Vagina (tissue), 2 donors: ENCODE data around the gene SLC8A1. TPM values are rescaled to one million over a fixed set of nuclear protein-coding genes. Genes with fewer than 3 reads are reported as not detected.
A peak's percentile ranks its signal among the peaks of the same experiment; 100 is the strongest.

Experiments used
- DNase-seq, 2 donors: peaks; one replicate each; pipeline ENCODE4 v3.0.0-alpha.2; 2017; ENCODE audit errors: extremely low spot score in 2 of 2
- H3K27ac ChIP-seq: fragments of 200-600 bp; sonication (generic); one replicate; pipeline ENCODE4 v1.5.1; 2019
- H3K27me3 ChIP-seq: fragments of 200-600 bp; sonication (generic); one replicate; pipeline ENCODE4 v1.5.1; 2019
- H3K36me3 ChIP-seq, 2 donors: fragments of 200-600 bp; sonication (generic); one replicate each; pipeline ENCODE4 v1.5.1; 2017 to 2019
- H3K4me1 ChIP-seq: fragments of 200-600 bp; sonication (generic); one replicate; pipeline ENCODE4 v1.5.1; 2019
- H3K4me3 ChIP-seq, 2 donors: fragments of 200-600 bp; sonication (generic); 1 replicate in 1 of 2; 2 replicates in 1 of 2; pipeline ENCODE4 v1.5.1; 2016 to 2019
- H3K9me3 ChIP-seq: fragments of 200-600 bp; sonication (generic); one replicate; pipeline ENCODE4 v1.5.1; 2019
- POLR2A ChIP-seq, 2 donors: fragments of 450-650 bp; IDR thresholded peaks; one replicate each; pipeline ENCODE4 v1.6.1; 2017; ENCODE audit warnings: antibody characterized with exemption in 2 of 2, mild to moderate bottlenecking in 2 of 2, moderate library complexity in 2 of 2
- POLR2AphosphoS5 ChIP-seq, 2 donors: sonication (generic); formaldehyde crosslinking; IDR thresholded peaks; one replicate each; pipeline ENCODE4 v1.9.0; 2017; ENCODE audit warnings: antibody characterized with exemption in 2 of 2, mild to moderate bottlenecking in 2 of 2, low read depth in 1 of 2; ENCODE audit not compliant: insufficient read depth in 1 of 2
- intact Hi-C: fragments of 100-400 bp; cut with DNase I; formaldehyde crosslinking; loops from one replicate; pipeline ENCODE4 v1.15.1; 2023
- total RNA-seq: library from RNA; depleted of rRNA; stranded (reverse); fragments of >200 nt; gene quantifications from one replicate; pipeline ENCODE4 v1.2.3, GENCODE V29; 2016
- TF ChIP-seq, protein P1 (sequence below), 3 experiments: fragments of 450-650 bp in 2 of 3; fragments of 200-600 bp in 1 of 3; sonication (generic) in 1 of 3; IDR thresholded peaks; one replicate each; pipeline ENCODE4 v1.5.1; 2017 to 2019; ENCODE audit warnings: antibody characterized with exemption in 3 of 3, mild to moderate bottlenecking in 2 of 3, moderate library complexity in 2 of 3

SLC8A1 gene
- total RNA-seq, 1 donor from 2014 or later, result 40.8 TPM

DNA sequence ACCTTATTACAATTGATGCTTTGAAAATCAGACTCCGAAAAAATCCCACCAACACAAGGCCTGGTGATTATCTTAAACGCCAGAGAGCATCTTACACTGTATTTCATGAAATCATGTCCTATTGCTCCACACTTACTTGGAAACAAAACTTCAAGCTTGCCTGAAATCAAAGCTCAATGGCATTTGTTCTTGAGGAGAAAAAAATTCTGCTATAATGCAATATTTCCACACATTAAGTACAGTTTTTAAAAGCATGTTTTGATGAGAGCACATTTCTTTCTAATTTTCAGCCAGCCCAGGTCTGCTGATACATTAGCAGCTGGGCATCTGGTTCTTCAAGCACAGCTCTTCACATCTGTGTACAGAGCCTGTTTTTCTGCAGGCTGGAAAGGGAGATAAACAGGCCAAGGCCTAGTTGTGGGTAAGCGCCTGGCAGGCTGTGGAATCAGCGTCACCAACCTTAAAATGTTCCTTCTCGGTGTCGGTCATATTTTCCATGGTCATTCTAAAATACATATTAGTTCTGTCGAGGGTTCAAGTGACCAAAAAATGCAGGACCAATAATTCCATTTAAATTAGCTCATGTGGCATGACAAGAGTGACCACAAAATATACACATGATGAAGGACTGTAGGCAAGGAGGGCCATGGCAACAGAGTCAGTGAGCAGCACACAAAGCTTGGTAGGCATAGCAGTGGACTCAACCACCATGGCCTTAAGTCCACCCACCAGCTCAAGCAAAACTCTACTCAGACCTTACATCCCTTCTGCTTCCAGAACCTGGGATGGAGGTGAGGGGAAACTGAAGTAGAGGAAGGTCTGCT is 20.9 kb downstream of the SLC8A1 start:
- TF ChIP-seq POLR2A (IDR thresholded peaks at IDR 0.05) (no peak), POLR2AphosphoS5 (IDR thresholded peaks at IDR 0.05; ENCODE audit: insufficient read depth in 1 of 2, low read depth in 1 of 2) (no peak)
- TF ChIP-seq, protein P1, sequence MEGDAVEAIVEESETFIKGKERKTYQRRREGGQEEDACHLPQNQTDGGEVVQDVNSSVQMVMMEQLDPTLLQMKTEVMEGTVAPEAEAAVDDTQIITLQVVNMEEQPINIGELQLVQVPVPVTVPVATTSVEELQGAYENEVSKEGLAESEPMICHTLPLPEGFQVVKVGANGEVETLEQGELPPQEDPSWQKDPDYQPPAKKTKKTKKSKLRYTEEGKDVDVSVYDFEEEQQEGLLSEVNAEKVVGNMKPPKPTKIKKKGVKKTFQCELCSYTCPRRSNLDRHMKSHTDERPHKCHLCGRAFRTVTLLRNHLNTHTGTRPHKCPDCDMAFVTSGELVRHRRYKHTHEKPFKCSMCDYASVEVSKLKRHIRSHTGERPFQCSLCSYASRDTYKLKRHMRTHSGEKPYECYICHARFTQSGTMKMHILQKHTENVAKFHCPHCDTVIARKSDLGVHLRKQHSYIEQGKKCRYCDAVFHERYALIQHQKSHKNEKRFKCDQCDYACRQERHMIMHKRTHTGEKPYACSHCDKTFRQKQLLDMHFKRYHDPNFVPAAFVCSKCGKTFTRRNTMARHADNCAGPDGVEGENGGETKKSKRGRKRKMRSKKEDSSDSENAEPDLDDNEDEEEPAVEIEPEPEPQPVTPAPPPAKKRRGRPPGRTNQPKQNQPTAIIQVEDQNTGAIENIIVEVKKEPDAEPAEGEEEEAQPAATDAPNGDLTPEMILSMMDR (IDR thresholded peaks at IDR 0.05), result no peak
- H3K27ac ChIP-seq, result no peak overlapping the region
- no peaks in the 10 kb centered on the region for H3K27me3 ChIP-seq
- no peak for DNase-seq
- no peaks in the 10 kb centered on the region for H3K4me1 ChIP-seq
- no peaks in the 10 kb centered on the region for H3K9me3 ChIP-seq
- intact Hi-C loops, result no loop called here
- H3K36me3 ChIP-seq, result no peaks in the 10 kb centered on the region
- no peak overlapping the region for H3K4me3 ChIP-seq

DNA sequence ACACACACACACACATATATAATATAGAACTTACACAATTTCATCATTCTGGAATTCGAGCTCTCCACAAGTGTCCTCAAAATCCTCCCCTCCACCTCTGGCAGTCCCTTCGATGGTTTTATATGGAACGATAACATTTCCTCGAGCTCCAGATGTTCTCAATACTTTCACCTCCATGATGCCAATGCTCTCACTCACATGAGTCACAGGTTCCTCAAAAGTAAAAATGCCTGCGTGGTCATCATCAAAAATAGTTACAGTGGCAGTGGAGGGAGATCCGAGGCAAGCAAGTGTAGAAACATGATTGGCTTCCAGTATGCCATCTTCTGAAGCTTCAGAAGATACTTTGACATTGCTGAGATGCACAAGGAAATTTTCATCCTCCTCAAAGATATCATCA is 23.5 kb downstream of the SLC8A1 start:
- intact Hi-C loops, result no loop called here
- Histone ChIP-seq H3K4me1 (no peaks in the 10 kb centered on the region), H3K27me3 (no peaks in the 10 kb centered on the region), H3K27ac (no peak overlapping the region), H3K36me3 (no peaks in the 10 kb centered on the region), H3K9me3 (no peaks in the 10 kb centered on the region), H3K4me3 (no peak overlapping the region)
- TF ChIP-seq POLR2AphosphoS5 (IDR thresholded peaks at IDR 0.05; ENCODE audit: insufficient read depth in 1 of 2, low read depth in 1 of 2), result no peak
- DNase-seq, result no peak

DNA sequence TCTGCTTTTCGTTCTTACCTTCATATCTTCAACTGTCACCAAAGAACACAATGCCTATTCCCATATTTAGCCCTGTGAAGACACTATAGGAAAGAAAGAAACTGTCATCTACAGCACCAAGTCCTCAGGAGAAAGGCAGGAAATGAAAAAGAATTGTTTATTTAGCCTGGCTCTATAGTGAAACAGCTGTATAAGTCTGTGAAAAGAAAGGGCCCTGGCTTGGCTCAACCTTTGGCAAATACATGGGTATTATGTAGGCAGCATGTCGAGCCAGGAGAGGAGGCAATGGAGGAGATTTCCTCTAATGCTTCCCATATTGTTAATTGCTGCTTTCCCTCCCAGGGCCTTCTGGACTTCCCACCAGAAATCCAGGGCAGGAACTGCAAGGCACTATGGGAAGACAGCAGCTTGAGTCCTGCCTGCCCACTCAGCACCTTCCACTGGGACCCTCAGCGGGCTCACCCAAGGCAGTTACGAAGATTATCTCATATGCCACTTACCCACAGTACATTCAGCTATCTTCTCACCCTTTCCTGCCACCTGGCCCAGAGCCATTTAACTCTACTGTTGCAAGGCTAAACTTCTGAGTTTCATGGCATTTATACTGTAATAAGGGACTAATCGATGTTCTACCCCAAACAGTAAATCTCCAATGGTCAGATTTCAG is 30.1 kb downstream of the SLC8A1 start:
- DNase-seq, result no peak
- H3K27me3 ChIP-seq, result no peaks in the 10 kb centered on the region
- no peak overlapping the region for H3K4me3 ChIP-seq
- H3K9me3 ChIP-seq, result no peaks in the 10 kb centered on the region
- no peaks in the 10 kb centered on the region for H3K36me3 ChIP-seq
- TF ChIP-seq POLR2A (IDR thresholded peaks at IDR 0.05) (no peak), POLR2AphosphoS5 (IDR thresholded peaks at IDR 0.05; ENCODE audit: insufficient read depth in 1 of 2, low read depth in 1 of 2) (no peak)
- TF ChIP-seq, protein P1 (IDR thresholded peaks at IDR 0.05), result no peak
- no peaks in the 10 kb centered on the region for H3K4me1 ChIP-seq
- intact Hi-C loops, result no loop called here
- no peak overlapping the region for H3K27ac ChIP-seq

DNA sequence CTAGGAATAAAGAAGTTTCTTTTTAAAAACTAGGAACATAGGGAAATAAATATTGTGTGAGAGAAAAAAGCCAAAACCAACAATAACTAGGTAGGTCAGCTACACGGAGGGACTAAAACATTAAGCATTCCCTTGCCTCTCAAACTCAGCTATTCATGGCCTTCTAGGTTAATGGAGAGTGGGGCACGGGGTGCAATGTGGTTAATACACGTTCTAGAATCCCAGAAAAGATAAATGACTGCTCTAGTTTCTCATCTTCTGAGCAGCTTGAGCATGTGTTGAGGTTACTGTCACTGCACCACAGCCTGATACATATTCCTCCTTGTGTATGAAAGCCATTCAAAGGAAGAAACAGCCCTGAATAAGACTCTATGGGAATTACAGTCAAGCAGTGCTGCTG is 31.4 kb downstream of the SLC8A1 start:
- H3K4me3 ChIP-seq, result peak overlapping the region in 1 of 2 donors; percentile 6
- H3K9me3 ChIP-seq, result no peaks in the 10 kb centered on the region
- H3K27ac ChIP-seq, result no peak overlapping the region
- TF ChIP-seq POLR2AphosphoS5 (IDR thresholded peaks at IDR 0.05; ENCODE audit: insufficient read depth in 1 of 2, low read depth in 1 of 2) (no peak), POLR2A (IDR thresholded peaks at IDR 0.05) (no peak)
- TF ChIP-seq, protein P1 (IDR thresholded peaks at IDR 0.05), result no peak
- no peaks in the 10 kb centered on the region for H3K36me3 ChIP-seq
- H3K27me3 ChIP-seq, result no peaks in the 10 kb centered on the region
- no peaks in the 10 kb centered on the region for H3K4me1 ChIP-seq
- intact Hi-C loops, result no loop called here
- no peak for DNase-seq

DNA sequence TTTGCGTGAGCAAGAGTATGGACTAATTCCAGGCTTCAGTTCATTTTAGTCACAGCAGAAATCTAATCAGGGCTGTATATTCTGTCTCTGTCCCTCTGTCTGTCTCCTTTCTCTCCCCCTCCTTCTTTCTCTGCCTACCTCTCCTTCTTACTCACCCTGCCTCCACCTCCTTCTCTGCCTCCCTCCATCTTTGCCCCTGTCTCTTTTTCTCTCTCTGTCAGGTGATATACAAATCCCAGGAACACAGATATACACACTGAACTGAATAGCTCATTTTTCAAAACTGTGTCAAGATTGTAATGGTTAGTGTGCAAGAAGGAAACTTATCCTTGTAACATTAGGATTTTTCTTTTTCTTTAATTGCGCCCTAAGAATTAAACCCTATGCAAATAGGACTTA is 32.5 kb downstream of the SLC8A1 start:
- Histone ChIP-seq H3K36me3 (no peaks in the 10 kb centered on the region), H3K9me3 (no peaks in the 10 kb centered on the region), H3K4me1 (no peaks in the 10 kb centered on the region), H3K27ac (no peak overlapping the region), H3K27me3 (no peaks in the 10 kb centered on the region), H3K4me3 (no peak overlapping the region)
- intact Hi-C loops, result no loop called here
- TF ChIP-seq POLR2A (IDR thresholded peaks at IDR 0.05) (no peak), POLR2AphosphoS5 (IDR thresholded peaks at IDR 0.05; ENCODE audit: insufficient read depth in 1 of 2, low read depth in 1 of 2) (no peak)
- TF ChIP-seq, protein P1 (IDR thresholded peaks at IDR 0.05), result no peak
- DNase-seq, result no peak
